ENCODE data around the gene AGBL1. TPM values are rescaled to one million over a fixed set of nuclear protein-coding genes. Genes with fewer than 3 reads are reported as not detected.

The AGBL1 gene
- total and polyA plus RNA-seq, 2 experiments from 2014 or later = not detected

DNA sequence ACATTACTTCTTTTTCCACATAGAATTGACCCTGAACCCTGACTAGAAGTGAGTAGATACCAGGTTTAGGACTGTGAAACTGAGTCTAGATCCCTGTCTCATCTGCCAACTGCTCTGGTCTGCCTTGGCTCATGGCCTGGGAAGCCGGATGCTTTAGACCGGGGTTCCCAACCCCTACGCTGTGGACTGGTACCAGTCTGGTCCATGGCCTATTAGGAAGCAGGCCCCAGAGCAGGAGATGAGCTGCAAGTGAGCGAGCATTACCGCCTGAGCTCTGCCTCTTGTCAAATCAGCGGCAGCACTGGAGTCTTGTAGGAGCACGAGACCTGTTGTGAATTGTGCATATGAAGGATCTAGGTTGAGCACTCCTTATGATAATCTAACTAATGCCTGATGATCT lies 734.2 kb downstream of the AGBL1 start:
- in situ Hi-C loops (cut with MboI) = no loop called here
- TF ChIP-seq EZH2phosphoT487 (IDR thresholded peaks at IDR 0.05; ENCODE audit: insufficient read depth, low read depth) (no peak), EZH2 (IDR thresholded peaks at IDR 0.05; ENCODE audit: insufficient read depth, poor library complexity, severe bottlenecking) (no peak)
- 33 to 51% methylated on average over 7 of the region's 7 CpGs for WGBS, 2 experiments (ENCODE audit: low coverage in 1 of 2, low lambda C conversion rate in 2 of 2, missing lambda C conversion rate in 2 of 2)

DNA sequence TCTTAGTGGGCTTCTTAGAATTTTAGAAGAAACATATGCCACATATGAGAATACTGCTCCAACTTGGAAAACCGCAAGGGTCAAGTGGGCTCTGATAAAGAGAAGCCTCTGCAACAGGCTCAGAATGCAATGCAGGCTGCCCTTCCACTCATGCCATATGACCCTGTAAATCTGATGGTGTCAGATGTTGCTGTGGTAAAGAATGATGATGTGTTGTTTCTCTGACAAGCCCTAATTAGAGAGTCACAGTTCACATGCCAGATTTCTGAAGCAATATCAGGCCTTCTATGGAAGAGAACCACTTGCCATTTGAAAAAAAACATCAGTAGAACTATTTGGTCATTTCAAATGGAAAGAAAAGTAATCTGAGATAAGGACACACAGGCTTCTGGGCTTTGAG lies 749.6 kb downstream of the AGBL1 start:
- no peaks in the 10 kb centered on the region for H4K20me1 ChIP-seq (ENCODE audit: insufficient read depth)
- H3K27ac ChIP-seq = no peak overlapping the region
- WGBS, 2 experiments (ENCODE audit: low coverage in 1 of 2, low lambda C conversion rate in 2 of 2, missing lambda C conversion rate in 2 of 2) = 9 to 18% methylated on average over 1 of the region's 1 CpG
- no peaks in the 10 kb centered on the region for H3K9me3 ChIP-seq (ENCODE audit: low read depth)
- H3K36me3 ChIP-seq (ENCODE audit: low read depth) = no peaks in the 10 kb centered on the region
- no peak overlapping the region for H3K9ac ChIP-seq
- no peaks in the 10 kb centered on the region for H3K27me3 ChIP-seq (replicated peaks; ENCODE audit: insufficient read depth)
- no peak for DNase-seq
- H3K4me3 ChIP-seq = no peak overlapping the region
- H3K4me1 ChIP-seq (ENCODE audit: insufficient read depth) = no peaks in the 10 kb centered on the region
- in situ Hi-C loops (cut with MboI) = no loop called here
- H3K9me2 ChIP-seq (ENCODE audit: insufficient read depth) = no peaks in the 10 kb centered on the region
- TF ChIP-seq EZH2phosphoT487 (IDR thresholded peaks at IDR 0.05; ENCODE audit: insufficient read depth, low read depth) (no peak), EZH2 (IDR thresholded peaks at IDR 0.05; ENCODE audit: insufficient read depth, poor library complexity, severe bottlenecking) (no peak)
- H3F3A ChIP-seq (ENCODE audit: insufficient read depth) = no peaks in the 10 kb centered on the region
- no peak overlapping the region for H2AFZ ChIP-seq
- no peaks in the 10 kb centered on the region for H3K79me2 ChIP-seq (ENCODE audit: insufficient read depth)
- no peak overlapping the region for H3K4me2 ChIP-seq (ENCODE audit: unreplicated experiment)

More for the DNA sequence above, 734.2 kb downstream of the AGBL1 start:
- H3K4me3 ChIP-seq = no peak overlapping the region
- H4K20me1 ChIP-seq (ENCODE audit: insufficient read depth) = no peaks in the 10 kb centered on the region
- H3K79me2 ChIP-seq (ENCODE audit: insufficient read depth) = no peaks in the 10 kb centered on the region
- H3K27ac ChIP-seq = no peak overlapping the region
- no peaks in the 10 kb centered on the region for H3K4me1 ChIP-seq (ENCODE audit: insufficient read depth)
- DNase-seq = no peak
- H3K36me3 ChIP-seq (ENCODE audit: low read depth) = no peaks in the 10 kb centered on the region
- no peaks in the 10 kb centered on the region for H3F3A ChIP-seq (ENCODE audit: insufficient read depth)
- H3K9me3 ChIP-seq (ENCODE audit: low read depth) = no peaks in the 10 kb centered on the region
- no peak overlapping the region for H3K4me2 ChIP-seq (ENCODE audit: unreplicated experiment)
- H3K9ac ChIP-seq = no peak overlapping the region
- H2AFZ ChIP-seq = no peak overlapping the region
- no peaks in the 10 kb centered on the region for H3K27me3 ChIP-seq (replicated peaks; ENCODE audit: insufficient read depth)
- no peaks in the 10 kb centered on the region for H3K9me2 ChIP-seq (ENCODE audit: insufficient read depth)

DNA sequence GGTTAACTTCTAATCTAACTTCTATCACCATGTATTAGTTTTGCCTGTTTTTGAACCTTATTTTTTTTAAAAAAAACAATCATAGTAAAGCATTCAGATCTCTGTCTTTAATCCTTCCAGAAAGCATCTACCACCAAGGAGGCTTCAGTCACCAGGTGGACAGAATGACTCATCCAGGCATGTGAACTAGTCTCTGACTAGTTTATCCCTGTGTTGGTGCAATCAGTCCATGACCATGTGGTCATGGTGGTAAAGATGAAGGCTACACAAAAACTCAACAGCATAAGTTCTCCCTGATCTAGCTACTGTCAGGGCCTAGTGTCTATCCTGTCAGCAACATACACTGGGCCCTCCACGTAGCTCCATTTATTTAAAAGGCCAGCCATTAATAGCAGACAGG lies 750.6 kb downstream of the AGBL1 start:
- Histone ChIP-seq H2AFZ (no peak overlapping the region), H3K4me2 (ENCODE audit: unreplicated experiment) (no peak overlapping the region), H3K9me3 (ENCODE audit: low read depth) (no peaks in the 10 kb centered on the region), H3K9ac (no peak overlapping the region), H3K4me3 (no peak overlapping the region), H3F3A (ENCODE audit: insufficient read depth) (no peaks in the 10 kb centered on the region), H3K36me3 (ENCODE audit: low read depth) (no peaks in the 10 kb centered on the region), H3K27me3 (replicated peaks; ENCODE audit: insufficient read depth) (no peaks in the 10 kb centered on the region), H4K20me1 (ENCODE audit: insufficient read depth) (no peaks in the 10 kb centered on the region), H3K9me2 (ENCODE audit: insufficient read depth) (no peaks in the 10 kb centered on the region), H3K27ac (no peak overlapping the region), H3K4me1 (ENCODE audit: insufficient read depth) (no peaks in the 10 kb centered on the region), H3K79me2 (ENCODE audit: insufficient read depth) (no peaks in the 10 kb centered on the region)
- in situ Hi-C loops (cut with MboI) = no loop called here
- TF ChIP-seq EZH2phosphoT487 (IDR thresholded peaks at IDR 0.05; ENCODE audit: insufficient read depth, low read depth) (no peak), EZH2 (IDR thresholded peaks at IDR 0.05; ENCODE audit: insufficient read depth, poor library complexity, severe bottlenecking) (no peak)
- 8 to 13% methylated on average over 1 of the region's 1 CpG for WGBS, 2 experiments (ENCODE audit: low coverage in 1 of 2, low lambda C conversion rate in 2 of 2, missing lambda C conversion rate in 2 of 2)
- no peak for DNase-seq

DNA sequence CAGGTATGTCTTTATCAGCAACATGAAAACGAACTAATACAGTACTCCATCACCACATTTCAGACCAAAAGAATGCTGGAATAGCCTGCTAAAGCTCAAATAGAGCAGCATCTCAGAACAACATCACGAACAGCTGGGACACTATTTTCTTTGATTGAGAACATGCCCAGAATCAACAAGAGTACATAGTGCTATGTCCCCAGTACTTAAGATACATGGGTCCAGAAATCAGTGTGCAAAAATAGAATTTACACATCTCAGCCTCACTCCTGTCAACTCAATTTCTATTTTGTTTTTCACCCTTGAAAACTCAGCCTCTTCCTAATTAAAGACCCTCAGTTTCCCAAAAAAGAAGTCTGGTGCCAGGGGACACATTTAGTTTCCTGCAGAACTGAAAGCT lies 753.9 kb downstream of the AGBL1 start:
- no peaks in the 10 kb centered on the region for H4K20me1 ChIP-seq (ENCODE audit: insufficient read depth)
- no peak overlapping the region for H3K4me3 ChIP-seq
- H3K4me1 ChIP-seq (ENCODE audit: insufficient read depth) = no peaks in the 10 kb centered on the region
- H3K79me2 ChIP-seq (ENCODE audit: insufficient read depth) = no peaks in the 10 kb centered on the region
- no peak for TF ChIP-seq EZH2 (IDR thresholded peaks at IDR 0.05; ENCODE audit: insufficient read depth, poor library complexity, severe bottlenecking)
- TF ChIP-seq EZH2phosphoT487 (IDR thresholded peaks at IDR 0.05; ENCODE audit: insufficient read depth, low read depth) = no peak
- H2AFZ ChIP-seq = no peak overlapping the region
- no peaks in the 10 kb centered on the region for H3F3A ChIP-seq (ENCODE audit: insufficient read depth)
- in situ Hi-C loops (cut with MboI) = no loop called here
- no peak for DNase-seq
- H3K9me2 ChIP-seq (ENCODE audit: insufficient read depth) = no peaks in the 10 kb centered on the region
- H3K36me3 ChIP-seq (ENCODE audit: low read depth) = no peaks in the 10 kb centered on the region
- H3K27me3 ChIP-seq (replicated peaks; ENCODE audit: insufficient read depth) = no peaks in the 10 kb centered on the region
- no peak overlapping the region for H3K4me2 ChIP-seq (ENCODE audit: unreplicated experiment)
- no peak overlapping the region for H3K9ac ChIP-seq
- H3K9me3 ChIP-seq (ENCODE audit: low read depth) = no peaks in the 10 kb centered on the region
- WGBS, 2 experiments (ENCODE audit: low coverage in 1 of 2, low lambda C conversion rate in 2 of 2, missing lambda C conversion rate in 2 of 2) = 0 to 1% methylated on average over 2 of the region's 2 CpGs
- no peak overlapping the region for H3K27ac ChIP-seq

Measured in GM23248 (cell line).